GM23338 (cell line): Measurements from ENCODE around the gene BCAR3. TPM values are rescaled to one million over a fixed set of nuclear protein-coding genes. Genes with fewer than 3 reads are reported as not detected.

Source experiments
- ATAC-seq: fragments of 200-7000 bp; cut with Tn5 transposase; 3 replicates; pipeline ENCODE4 v1.9.1; 2020
- DNase-seq: peaks from one replicate; pipeline ENCODE4 v3.0.0-alpha.2; 2015; ENCODE audit warnings: low spot score
- H2AFZ ChIP-seq: fragments of 200-600 bp; sonication (generic); 2 replicates; pipeline ENCODE4 v1.8.0; 2016; ENCODE audit warnings: antibody characterized with exemption, mild to moderate bottlenecking, moderate library complexity
- H3F3A ChIP-seq: fragments of 200-600 bp; sonication (generic); replicated peaks from 2 replicates; pipeline ENCODE4 v1.8.0; 2017; ENCODE audit warnings: antibody characterized with exemption, mixed run types, low read depth
- H3K27ac ChIP-seq: fragments of 200-600 bp; sonication (generic); 2 replicates; pipeline ENCODE4 v1.6.1; 2016; ENCODE audit warnings: low read depth
- H3K27me3 ChIP-seq: fragments of 200-600 bp; sonication (generic); 2 replicates; pipeline ENCODE4 v1.8.0; 2016; ENCODE audit warnings: mild to moderate bottlenecking, mixed run types, moderate library complexity; ENCODE audit not compliant: insufficient read depth
- H3K36me3 ChIP-seq: fragments of 200-600 bp; sonication (generic); 2 replicates; pipeline ENCODE4 v1.8.0; 2016; ENCODE audit warnings: mild to moderate bottlenecking; ENCODE audit not compliant: insufficient read depth
- H3K4me1 ChIP-seq: fragments of 200-600 bp; sonication (generic); 2 replicates; pipeline ENCODE4 v1.8.0; 2016; ENCODE audit warnings: mild to moderate bottlenecking, moderate library complexity; ENCODE audit not compliant: insufficient read depth
- H3K4me2 ChIP-seq: fragments of 200-600 bp; sonication (generic); 2 replicates; pipeline ENCODE4 v1.7.1; 2017; ENCODE audit warnings: mixed run types
- H3K4me3 ChIP-seq: fragments of 200-600 bp; sonication (generic); 2 replicates; pipeline ENCODE4 v1.6.1; 2016; ENCODE audit warnings: mixed run types
- H3K79me2 ChIP-seq: fragments of 200-600 bp; sonication (generic); replicated peaks from 2 replicates; pipeline ENCODE4 v1.8.0; 2017; ENCODE audit warnings: mild to moderate bottlenecking; ENCODE audit not compliant: insufficient read depth
- H3K9me2 ChIP-seq: fragments of 200-600 bp; sonication (generic); 2 replicates; pipeline ENCODE4 v1.8.0; 2017; ENCODE audit not compliant: insufficient read depth
- H4K20me1 ChIP-seq: fragments of 200-600 bp; sonication (generic); replicated peaks from 2 replicates; pipeline ENCODE4 v1.8.0; 2017; ENCODE audit warnings: mild to moderate bottlenecking; ENCODE audit not compliant: insufficient read depth
- H3K27ac Mint-ChIP-seq: 2 replicates; pipeline ENCODE4 v1.8.0; 2020; ENCODE audit warnings: inconsistent platforms, mild to moderate bottlenecking, moderate library complexity, mixed read lengths
- H3K27me3 Mint-ChIP-seq: 3 replicates; pipeline ENCODE4 v1.8.0; 2022; ENCODE audit warnings: low read depth, mild to moderate bottlenecking, moderate library complexity, mixed read lengths, inconsistent platforms; ENCODE audit not compliant: insufficient read depth, poor library complexity
- H3K36me3 Mint-ChIP-seq: 3 replicates; pipeline ENCODE4 v1.8.0; 2021; ENCODE audit warnings: low read depth, mild to moderate bottlenecking, inconsistent platforms, moderate library complexity, mixed read lengths
- H3K4me1 Mint-ChIP-seq: 3 replicates; pipeline ENCODE4 v1.8.0; 2020; ENCODE audit warnings: mild to moderate bottlenecking, inconsistent platforms, mixed read lengths
- H3K4me3 Mint-ChIP-seq: 3 replicates; pipeline ENCODE4 v1.8.0; 2021; ENCODE audit warnings: moderate library complexity, mild to moderate bottlenecking, inconsistent platforms, mixed read lengths
- H3K9me3 Mint-ChIP-seq: 3 replicates; pipeline ENCODE4 v1.8.0; 2020; ENCODE audit warnings: moderate library complexity, mild to moderate bottlenecking, inconsistent platforms, mixed read lengths
- CREB1 ChIP-seq: fragments of 250-450 bp; sonication (Bioruptor Pico); IDR thresholded peaks from 2 replicates; pipeline ENCODE4 v1.5.0; 2020; ENCODE audit warnings: low read depth, mild to moderate bottlenecking, moderate library complexity
- EZH2 ChIP-seq: fragments of 200-600 bp; sonication (generic); IDR thresholded peaks from one replicate; pipeline ENCODE4 v1.8.0; 2017; ENCODE audit warnings: antibody characterized with exemption, mild to moderate bottlenecking, low read depth; ENCODE audit not compliant: unreplicated experiment
- EZH2phosphoT487 ChIP-seq: fragments of 200-600 bp; sonication (generic); IDR thresholded peaks from one replicate; pipeline ENCODE4 v1.8.1; 2018; ENCODE audit warnings: antibody characterized with exemption; ENCODE audit not compliant: unreplicated experiment
- JUNB ChIP-seq: IDR thresholded peaks from one replicate; pipeline ENCODE4 v1.6.1; 2016; ENCODE audit warnings: antibody characterized with exemption; ENCODE audit not compliant: unreplicated experiment
- NANOG ChIP-seq: IDR thresholded peaks from 2 replicates; pipeline ENCODE4 v1.6.1; 2016; ENCODE audit warnings: antibody characterized with exemption, borderline replicate concordance
- POLR2AphosphoS5 ChIP-seq: IDR thresholded peaks from 2 replicates; pipeline ENCODE4 v1.6.1; 2016; ENCODE audit warnings: antibody characterized with exemption, low read depth
- STAT1 ChIP-seq: IDR thresholded peaks from one replicate; pipeline ENCODE4 v1.6.1; 2016; ENCODE audit warnings: antibody characterized with exemption; ENCODE audit not compliant: unreplicated experiment
- ZNF114 ChIP-seq: fragments of 250-450 bp; sonication (Bioruptor Pico); IDR thresholded peaks from 2 replicates; pipeline ENCODE4 v1.5.0; 2020; ENCODE audit warnings: mild to moderate bottlenecking, moderate library complexity
- ZNF331 ChIP-seq: fragments of 250-450 bp; sonication (Bioruptor Pico); IDR thresholded peaks from 2 replicates; pipeline ENCODE4 v1.5.0; 2020; ENCODE audit warnings: low read depth, mild to moderate bottlenecking, moderate library complexity
- polyA plus RNA-seq: library from polyadenylated mRNA; unstranded; fragments of >200 nt; fragmentation: Nextera tagmentation; extraction: Ambion mirVana; gene quantifications from 2 replicates; pipeline ENCODE4 v1.2.1, GENCODE V29; 2016
- total RNA-seq: library from RNA; depleted of rRNA; stranded (reverse); fragments of >200 nt; shearing (Covaris generic); gene quantifications from 2 replicates; pipeline ENCODE4 v1.2.3, GENCODE V29; 2014
- TF ChIP-seq, protein P1 (sequence below): IDR thresholded peaks from 2 replicates; pipeline ENCODE4 v1.6.1; 2016; ENCODE audit warnings: antibody characterized with exemption
- TF ChIP-seq, protein P2 (sequence below): fragments of 250-450 bp; sonication (Bioruptor Pico); IDR thresholded peaks from 2 replicates; pipeline ENCODE4 v1.5.0; 2020; ENCODE audit warnings: mild to moderate bottlenecking, moderate library complexity
- TF ChIP-seq, protein P3 (sequence below), 2 experiments: fragments of 200-600 bp in 1 of 2; sonication (generic) in 1 of 2; conservative IDR thresholded peaks; 2 replicates each; pipeline versions ENCODE4 v1.5.1 to v1.6.1; 2016 to 2017; ENCODE audit warnings: antibody characterized with exemption in 2 of 2, low read depth in 2 of 2, mild to moderate bottlenecking in 2 of 2, moderate library complexity in 1 of 2
- TF ChIP-seq, protein P4 (sequence below): IDR thresholded peaks from one replicate; pipeline ENCODE4 v1.6.1; 2018; ENCODE audit warnings: antibody characterized with exemption; ENCODE audit not compliant: unreplicated experiment

Gene BCAR3
- total and polyA plus RNA-seq, 2 experiments from 2014 or later, result 5.5 to 9.7 TPM

DNA sequence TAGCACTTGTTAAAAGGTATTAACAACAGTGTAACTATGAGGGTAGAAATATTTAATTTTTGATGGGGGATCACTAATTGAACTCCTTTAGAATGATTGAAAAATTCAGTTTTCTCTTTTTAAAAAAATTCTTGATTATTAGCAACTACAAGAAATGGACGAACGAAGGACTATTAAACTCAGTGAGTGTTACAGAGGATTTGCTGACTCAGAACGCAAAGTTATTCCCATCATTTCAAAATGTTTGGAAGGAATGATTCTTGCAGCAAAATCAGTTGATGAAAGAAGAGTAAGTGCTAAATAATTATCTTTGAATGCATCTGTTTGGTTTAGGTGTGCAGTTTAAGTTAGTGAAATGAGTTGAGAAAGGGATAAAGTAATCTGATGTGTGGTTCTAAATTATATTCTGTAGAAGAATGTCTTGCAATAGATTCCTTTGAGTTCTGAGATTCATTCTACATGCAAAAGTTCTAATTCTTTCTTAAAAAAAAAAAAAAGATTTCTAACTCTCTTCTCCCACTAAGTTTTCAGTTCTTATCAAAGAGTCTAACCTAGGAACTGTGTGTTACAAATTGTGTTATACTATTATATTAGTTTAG is 148.8 kb downstream of the BCAR3 start:
- Histone ChIP-seq H4K20me1 (no peaks in the 10 kb centered on the region), H3K27me3 (no peaks in the 10 kb centered on the region), H3K9me2 (no peaks in the 10 kb centered on the region), H3K79me2 (peaks cover 5% of the 10 kb centered on the region; the same call in 1 of the 2 replicates), H3F3A (no peaks in the 10 kb centered on the region), H3K36me3 (peaks cover 8% of the 10 kb centered on the region; the same call in 1 of the 2 replicates), H2AFZ (no peak overlapping the region), H3K4me3 (no peak overlapping the region), H3K4me1 (no peaks in the 10 kb centered on the region), H3K4me2 (no peak overlapping the region), H3K27ac (0 out of 2 replicates have a peak overlapping the region, but pooled peaks have one; percentile 3)
- H3K36me3 Mint-ChIP-seq, result peaks cover 39% of the 10 kb centered on the region
- TF ChIP-seq, protein P1, sequence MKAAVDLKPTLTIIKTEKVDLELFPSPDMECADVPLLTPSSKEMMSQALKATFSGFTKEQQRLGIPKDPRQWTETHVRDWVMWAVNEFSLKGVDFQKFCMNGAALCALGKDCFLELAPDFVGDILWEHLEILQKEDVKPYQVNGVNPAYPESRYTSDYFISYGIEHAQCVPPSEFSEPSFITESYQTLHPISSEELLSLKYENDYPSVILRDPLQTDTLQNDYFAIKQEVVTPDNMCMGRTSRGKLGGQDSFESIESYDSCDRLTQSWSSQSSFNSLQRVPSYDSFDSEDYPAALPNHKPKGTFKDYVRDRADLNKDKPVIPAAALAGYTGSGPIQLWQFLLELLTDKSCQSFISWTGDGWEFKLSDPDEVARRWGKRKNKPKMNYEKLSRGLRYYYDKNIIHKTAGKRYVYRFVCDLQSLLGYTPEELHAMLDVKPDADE, result no peak
- TF ChIP-seq ZNF331 (no peak), POLR2AphosphoS5 (no peak), CREB1 (no peak), EZH2phosphoT487 (no peak), JUNB (no peak), EZH2 (no peak), ZNF114 (CRISPR knock-in tag) (no peak), STAT1 (no peak), NANOG (no peak)
- TF ChIP-seq, protein P2, sequence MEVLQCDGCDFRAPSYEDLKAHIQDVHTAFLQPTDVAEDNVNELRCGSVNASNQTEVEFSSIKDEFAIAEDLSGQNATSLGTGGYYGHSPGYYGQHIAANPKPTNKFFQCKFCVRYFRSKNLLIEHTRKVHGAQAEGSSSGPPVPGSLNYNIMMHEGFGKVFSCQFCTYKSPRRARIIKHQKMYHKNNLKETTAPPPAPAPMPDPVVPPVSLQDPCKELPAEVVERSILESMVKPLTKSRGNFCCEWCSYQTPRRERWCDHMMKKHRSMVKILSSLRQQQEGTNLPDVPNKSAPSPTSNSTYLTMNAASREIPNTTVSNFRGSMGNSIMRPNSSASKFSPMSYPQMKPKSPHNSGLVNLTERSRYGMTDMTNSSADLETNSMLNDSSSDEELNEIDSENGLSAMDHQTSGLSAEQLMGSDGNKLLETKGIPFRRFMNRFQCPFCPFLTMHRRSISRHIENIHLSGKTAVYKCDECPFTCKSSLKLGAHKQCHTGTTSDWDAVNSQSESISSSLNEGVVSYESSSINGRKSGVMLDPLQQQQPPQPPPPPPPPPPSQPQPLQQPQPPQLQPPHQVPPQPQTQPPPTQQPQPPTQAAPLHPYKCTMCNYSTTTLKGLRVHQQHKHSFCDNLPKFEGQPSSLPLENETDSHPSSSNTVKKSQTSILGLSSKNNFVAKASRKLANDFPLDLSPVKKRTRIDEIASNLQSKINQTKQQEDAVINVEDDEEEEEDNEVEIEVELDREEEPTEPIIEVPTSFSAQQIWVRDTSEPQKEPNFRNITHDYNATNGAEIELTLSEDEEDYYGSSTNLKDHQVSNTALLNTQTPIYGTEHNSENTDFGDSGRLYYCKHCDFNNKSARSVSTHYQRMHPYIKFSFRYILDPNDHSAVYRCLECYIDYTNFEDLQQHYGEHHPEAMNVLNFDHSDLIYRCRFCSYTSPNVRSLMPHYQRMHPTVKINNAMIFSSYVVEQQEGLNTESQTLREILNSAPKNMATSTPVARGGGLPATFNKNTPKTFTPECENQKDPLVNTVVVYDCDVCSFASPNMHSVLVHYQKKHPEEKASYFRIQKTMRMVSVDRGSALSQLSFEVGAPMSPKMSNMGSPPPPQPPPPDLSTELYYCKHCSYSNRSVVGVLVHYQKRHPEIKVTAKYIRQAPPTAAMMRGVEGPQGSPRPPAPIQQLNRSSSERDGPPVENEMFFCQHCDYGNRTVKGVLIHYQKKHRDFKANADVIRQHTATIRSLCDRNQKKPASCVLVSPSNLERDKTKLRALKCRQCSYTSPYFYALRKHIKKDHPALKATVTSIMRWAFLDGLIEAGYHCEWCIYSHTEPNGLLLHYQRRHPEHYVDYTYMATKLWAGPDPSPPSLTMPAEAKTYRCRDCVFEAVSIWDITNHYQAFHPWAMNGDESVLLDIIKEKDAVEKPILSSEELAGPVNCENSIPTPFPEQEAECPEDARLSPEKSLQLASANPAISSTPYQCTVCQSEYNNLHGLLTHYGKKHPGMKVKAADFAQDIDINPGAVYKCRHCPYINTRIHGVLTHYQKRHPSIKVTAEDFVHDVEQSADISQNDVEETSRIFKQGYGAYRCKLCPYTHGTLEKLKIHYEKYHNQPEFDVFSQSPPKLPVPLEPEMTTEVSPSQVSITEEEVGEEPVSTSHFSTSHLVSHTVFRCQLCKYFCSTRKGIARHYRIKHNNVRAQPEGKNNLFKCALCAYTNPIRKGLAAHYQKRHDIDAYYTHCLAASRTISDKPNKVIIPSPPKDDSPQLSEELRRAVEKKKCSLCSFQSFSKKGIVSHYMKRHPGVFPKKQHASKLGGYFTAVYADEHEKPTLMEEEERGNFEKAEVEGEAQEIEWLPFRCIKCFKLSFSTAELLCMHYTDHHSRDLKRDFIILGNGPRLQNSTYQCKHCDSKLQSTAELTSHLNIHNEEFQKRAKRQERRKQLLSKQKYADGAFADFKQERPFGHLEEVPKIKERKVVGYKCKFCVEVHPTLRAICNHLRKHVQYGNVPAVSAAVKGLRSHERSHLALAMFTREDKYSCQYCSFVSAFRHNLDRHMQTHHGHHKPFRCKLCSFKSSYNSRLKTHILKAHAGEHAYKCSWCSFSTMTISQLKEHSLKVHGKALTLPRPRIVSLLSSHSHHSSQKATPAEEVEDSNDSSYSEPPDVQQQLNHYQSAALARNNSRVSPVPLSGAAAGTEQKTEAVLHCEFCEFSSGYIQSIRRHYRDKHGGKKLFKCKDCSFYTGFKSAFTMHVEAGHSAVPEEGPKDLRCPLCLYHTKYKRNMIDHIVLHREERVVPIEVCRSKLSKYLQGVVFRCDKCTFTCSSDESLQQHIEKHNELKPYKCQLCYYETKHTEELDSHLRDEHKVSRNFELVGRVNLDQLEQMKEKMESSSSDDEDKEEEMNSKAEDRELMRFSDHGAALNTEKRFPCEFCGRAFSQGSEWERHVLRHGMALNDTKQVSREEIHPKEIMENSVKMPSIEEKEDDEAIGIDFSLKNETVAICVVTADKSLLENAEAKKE (CRISPR knock-in tag), result no peak
- TF ChIP-seq, protein P3, sequence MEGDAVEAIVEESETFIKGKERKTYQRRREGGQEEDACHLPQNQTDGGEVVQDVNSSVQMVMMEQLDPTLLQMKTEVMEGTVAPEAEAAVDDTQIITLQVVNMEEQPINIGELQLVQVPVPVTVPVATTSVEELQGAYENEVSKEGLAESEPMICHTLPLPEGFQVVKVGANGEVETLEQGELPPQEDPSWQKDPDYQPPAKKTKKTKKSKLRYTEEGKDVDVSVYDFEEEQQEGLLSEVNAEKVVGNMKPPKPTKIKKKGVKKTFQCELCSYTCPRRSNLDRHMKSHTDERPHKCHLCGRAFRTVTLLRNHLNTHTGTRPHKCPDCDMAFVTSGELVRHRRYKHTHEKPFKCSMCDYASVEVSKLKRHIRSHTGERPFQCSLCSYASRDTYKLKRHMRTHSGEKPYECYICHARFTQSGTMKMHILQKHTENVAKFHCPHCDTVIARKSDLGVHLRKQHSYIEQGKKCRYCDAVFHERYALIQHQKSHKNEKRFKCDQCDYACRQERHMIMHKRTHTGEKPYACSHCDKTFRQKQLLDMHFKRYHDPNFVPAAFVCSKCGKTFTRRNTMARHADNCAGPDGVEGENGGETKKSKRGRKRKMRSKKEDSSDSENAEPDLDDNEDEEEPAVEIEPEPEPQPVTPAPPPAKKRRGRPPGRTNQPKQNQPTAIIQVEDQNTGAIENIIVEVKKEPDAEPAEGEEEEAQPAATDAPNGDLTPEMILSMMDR (conservative IDR thresholded peaks at IDR 0.05; ENCODE audit: low read depth in 2 of 2), result no peak
- TF ChIP-seq, protein P4, sequence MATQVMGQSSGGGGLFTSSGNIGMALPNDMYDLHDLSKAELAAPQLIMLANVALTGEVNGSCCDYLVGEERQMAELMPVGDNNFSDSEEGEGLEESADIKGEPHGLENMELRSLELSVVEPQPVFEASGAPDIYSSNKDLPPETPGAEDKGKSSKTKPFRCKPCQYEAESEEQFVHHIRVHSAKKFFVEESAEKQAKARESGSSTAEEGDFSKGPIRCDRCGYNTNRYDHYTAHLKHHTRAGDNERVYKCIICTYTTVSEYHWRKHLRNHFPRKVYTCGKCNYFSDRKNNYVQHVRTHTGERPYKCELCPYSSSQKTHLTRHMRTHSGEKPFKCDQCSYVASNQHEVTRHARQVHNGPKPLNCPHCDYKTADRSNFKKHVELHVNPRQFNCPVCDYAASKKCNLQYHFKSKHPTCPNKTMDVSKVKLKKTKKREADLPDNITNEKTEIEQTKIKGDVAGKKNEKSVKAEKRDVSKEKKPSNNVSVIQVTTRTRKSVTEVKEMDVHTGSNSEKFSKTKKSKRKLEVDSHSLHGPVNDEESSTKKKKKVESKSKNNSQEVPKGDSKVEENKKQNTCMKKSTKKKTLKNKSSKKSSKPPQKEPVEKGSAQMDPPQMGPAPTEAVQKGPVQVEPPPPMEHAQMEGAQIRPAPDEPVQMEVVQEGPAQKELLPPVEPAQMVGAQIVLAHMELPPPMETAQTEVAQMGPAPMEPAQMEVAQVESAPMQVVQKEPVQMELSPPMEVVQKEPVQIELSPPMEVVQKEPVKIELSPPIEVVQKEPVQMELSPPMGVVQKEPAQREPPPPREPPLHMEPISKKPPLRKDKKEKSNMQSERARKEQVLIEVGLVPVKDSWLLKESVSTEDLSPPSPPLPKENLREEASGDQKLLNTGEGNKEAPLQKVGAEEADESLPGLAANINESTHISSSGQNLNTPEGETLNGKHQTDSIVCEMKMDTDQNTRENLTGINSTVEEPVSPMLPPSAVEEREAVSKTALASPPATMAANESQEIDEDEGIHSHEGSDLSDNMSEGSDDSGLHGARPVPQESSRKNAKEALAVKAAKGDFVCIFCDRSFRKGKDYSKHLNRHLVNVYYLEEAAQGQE, result no peak
- H3K27me3 Mint-ChIP-seq, result peaks cover 3% of the 10 kb centered on the region
- no peak overlapping the region; the same call in 1 of the 2 replicates for H3K27ac Mint-ChIP-seq
- no peak overlapping the region for H3K4me3 Mint-ChIP-seq
- ATAC-seq (no peak), DNase-seq (no peak)
- H3K9me3 Mint-ChIP-seq, result no peaks in the 10 kb centered on the region
- H3K4me1 Mint-ChIP-seq, result peaks cover 3% of the 10 kb centered on the region; the same call in 1 of the 3 replicates
